GM12872 (cell line): Measurements from ENCODE around the gene UBALD2.

Experiments used
- TF ChIP-seq, protein P1 (sequence below): IDR thresholded peaks from 3 replicates; pipeline ENCODE4 v1.5.1; 2011; ENCODE audit warnings: low read depth, mild to moderate bottlenecking, low read length, moderate library complexity; ENCODE audit not compliant: insufficient read depth

UBALD2 gene

DNA sequence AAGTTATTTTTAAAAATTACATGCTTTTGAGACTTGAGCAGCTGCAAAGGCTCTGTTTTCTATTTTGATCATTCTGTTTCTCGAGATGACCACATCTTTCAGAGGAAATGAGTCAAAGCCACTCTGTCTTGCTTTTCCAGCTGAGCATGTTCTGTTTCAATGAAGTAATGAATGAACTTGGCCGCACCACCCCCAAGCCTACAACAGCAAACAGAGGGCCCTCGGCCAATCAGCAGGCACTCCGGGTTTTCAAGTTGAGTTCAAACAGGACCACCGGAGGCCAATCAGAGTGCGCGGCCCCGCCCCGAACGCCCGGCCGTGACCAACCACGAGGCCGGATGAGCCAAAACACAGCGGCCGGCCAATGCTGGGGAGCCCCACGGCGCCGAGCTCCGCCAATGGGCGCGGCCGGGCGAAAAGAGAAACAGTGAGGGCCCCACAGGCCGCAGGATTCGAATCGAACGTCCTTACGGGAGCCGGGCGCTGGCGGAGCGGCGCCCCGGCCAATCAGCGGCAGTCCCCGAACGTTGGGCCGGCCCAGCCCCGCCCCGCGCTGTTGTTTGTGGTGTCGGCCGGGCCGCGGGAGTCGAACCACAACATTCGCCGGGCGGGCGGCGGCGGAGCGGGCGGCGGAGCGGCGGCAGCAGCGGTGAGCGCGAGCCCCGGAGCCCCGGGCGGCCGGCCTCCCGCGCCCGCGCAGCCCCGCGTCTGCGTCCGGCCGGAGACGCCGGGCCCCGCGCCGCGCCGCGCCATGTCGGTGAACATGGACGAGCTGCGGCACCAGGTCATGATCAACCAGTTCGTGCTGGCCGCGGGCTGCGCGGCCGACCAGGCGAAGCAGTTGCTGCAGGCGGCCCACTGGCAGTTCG, at the start of gene UBALD2:
Gene UBALD2 (plus strand): TSS at position 594 of the 869 bp plus-strand sequence. CDS start 158 bp downstream, at position 752.
- TF ChIP-seq, protein P1, sequence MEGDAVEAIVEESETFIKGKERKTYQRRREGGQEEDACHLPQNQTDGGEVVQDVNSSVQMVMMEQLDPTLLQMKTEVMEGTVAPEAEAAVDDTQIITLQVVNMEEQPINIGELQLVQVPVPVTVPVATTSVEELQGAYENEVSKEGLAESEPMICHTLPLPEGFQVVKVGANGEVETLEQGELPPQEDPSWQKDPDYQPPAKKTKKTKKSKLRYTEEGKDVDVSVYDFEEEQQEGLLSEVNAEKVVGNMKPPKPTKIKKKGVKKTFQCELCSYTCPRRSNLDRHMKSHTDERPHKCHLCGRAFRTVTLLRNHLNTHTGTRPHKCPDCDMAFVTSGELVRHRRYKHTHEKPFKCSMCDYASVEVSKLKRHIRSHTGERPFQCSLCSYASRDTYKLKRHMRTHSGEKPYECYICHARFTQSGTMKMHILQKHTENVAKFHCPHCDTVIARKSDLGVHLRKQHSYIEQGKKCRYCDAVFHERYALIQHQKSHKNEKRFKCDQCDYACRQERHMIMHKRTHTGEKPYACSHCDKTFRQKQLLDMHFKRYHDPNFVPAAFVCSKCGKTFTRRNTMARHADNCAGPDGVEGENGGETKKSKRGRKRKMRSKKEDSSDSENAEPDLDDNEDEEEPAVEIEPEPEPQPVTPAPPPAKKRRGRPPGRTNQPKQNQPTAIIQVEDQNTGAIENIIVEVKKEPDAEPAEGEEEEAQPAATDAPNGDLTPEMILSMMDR: no peak

DNA sequence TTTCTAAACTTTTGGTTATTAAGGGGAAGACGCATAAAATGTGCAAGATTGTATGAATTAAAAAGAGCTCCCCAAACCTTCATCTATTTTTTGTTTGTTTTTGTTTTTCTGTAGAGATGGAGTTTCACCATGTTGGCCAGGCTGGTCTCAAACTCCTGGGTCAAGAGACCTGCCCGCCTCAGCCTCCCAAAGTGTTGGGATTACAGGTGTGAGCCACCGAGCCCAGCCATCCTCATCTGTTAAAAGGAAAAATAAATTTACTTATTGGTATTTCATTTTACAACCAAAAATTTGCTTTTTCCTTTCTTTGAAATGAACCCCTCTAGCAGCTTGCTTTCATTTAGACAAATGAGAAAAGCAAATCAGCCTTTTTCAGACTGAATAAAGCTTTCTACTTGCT, 48.1 kb upstream of the UBALD2 start:
- TF ChIP-seq, protein P1: no peak

GRCh38 chr17:76219670-76220383, 45.3 kb upstream of the UBALD2 start:
- TF ChIP-seq, protein P1: no peak

- TF ChIP-seq, protein P1: no peak
Observed at GRCh38 chr17:76223802-76224201, 41.3 kb upstream of the UBALD2 start.

- TF ChIP-seq, protein P1: no peak
Observed at GRCh38 chr17:76232342-76232741, 32.8 kb upstream of the UBALD2 start.

DNA sequence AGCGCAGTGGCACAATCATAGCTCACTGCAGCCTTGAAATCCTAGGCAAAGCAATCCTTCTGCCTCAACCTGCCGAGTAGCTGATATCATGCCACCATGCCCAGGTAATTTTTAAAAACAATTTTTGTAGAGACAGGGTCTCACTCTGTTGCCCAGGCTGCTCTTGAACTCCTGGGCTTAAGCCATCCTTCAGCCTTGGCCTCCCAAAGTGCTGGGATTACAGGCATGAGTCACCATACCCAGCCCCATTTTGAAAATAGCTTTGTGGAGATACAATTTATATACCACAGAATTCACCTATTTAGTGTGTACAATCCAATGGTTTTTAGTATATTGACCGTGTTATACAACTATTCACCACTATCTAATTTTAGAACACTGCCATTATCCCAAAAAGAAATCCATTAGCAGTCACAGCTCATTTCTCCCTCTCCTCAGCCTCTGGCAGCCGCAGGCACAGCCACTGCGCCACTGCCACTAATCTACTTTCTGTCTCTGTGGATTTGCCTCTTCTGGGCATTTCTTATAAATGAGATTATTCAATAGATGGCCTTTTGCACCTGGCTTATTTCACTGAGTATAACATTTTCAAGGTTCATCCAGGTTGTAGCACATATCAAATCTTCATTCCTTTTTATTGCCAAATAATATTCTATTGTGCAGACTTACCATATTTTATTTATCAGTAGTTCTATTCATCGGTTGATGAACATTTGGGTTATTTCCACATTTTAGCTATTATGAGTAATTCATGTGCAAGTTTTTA, 31.4 kb upstream of the UBALD2 start:
- TF ChIP-seq, protein P1: no peak

- TF ChIP-seq, protein P1: no peak
Observed at GRCh38 chr17:76234354-76234679, 30.8 kb upstream of the UBALD2 start.
